ENCODE measurements around the gene PPP1R3E.

- TF ChIP-seq POLR2A (IDR thresholded peaks at IDR 0.05) (no peak), CTCF (IDR thresholded peaks at IDR 0.05) (no peak), EP300 (IDR thresholded peaks at IDR 0.05) (no peak)
Observed at GRCh38 chr14:23281247-23281646, 21.4 kb downstream of the PPP1R3E start.

All from ovary (tissue), 3 donors.